RWPE2 (cell line): ENCODE results near the gene TAF1B.
A peak's percentile ranks its signal among the peaks of the same experiment; 100 is the strongest.

Source experiments
- ATAC-seq: fragments of 200-7000 bp; cut with Tn5 transposase; 3 replicates; pipeline ENCODE4 v1.9.1; 2021; ENCODE audit warnings: low read depth
- DNase-seq: peaks from one replicate; pipeline ENCODE4 v3.0.0-alpha.2; 2020; ENCODE audit warnings: low spot score
- H3K27ac ChIP-seq: fragments of 450-650 bp; 2 replicates; pipeline ENCODE4 v1.5.1; 2017; ENCODE audit warnings: mild to moderate bottlenecking; ENCODE audit not compliant: poor library complexity, severe bottlenecking
- H3K27me3 ChIP-seq: fragments of 250-450 bp; sonication (Bioruptor Pico); 2 replicates; pipeline ENCODE4 v1.5.1; 2021; ENCODE audit warnings: mild to moderate bottlenecking, moderate library complexity; ENCODE audit not compliant: insufficient read depth, poor library complexity, severe bottlenecking
- H3K36me3 ChIP-seq: fragments of 250-450 bp; sonication (Bioruptor Pico); 2 replicates; pipeline ENCODE4 v1.5.1; 2020; ENCODE audit warnings: low read depth, mild to moderate bottlenecking, moderate library complexity
- H3K4me1 ChIP-seq: fragments of 250-450 bp; sonication (Bioruptor Pico); 2 replicates; pipeline ENCODE4 v1.5.1; 2021; ENCODE audit warnings: mild to moderate bottlenecking, moderate library complexity; ENCODE audit not compliant: insufficient read depth, poor library complexity, severe bottlenecking
- H3K4me3 ChIP-seq: fragments of 250-450 bp; sonication (Bioruptor Pico); 2 replicates; pipeline ENCODE4 v1.5.1; 2021; ENCODE audit warnings: mild to moderate bottlenecking, moderate library complexity; ENCODE audit not compliant: severe bottlenecking
- H3K9me3 ChIP-seq: fragments of 250-450 bp; sonication (Bioruptor Pico); 2 replicates; pipeline ENCODE4 v1.5.1; 2021; ENCODE audit warnings: mild to moderate bottlenecking, moderate library complexity; ENCODE audit not compliant: severe bottlenecking
- TF ChIP-seq, protein P1 (sequence below): fragments of 450-650 bp; IDR thresholded peaks from one replicate; pipeline ENCODE4 v1.5.1; 2017; ENCODE audit warnings: mild to moderate bottlenecking, moderate library complexity; ENCODE audit not compliant: poor library complexity, severe bottlenecking

Gene TAF1B

DNA sequence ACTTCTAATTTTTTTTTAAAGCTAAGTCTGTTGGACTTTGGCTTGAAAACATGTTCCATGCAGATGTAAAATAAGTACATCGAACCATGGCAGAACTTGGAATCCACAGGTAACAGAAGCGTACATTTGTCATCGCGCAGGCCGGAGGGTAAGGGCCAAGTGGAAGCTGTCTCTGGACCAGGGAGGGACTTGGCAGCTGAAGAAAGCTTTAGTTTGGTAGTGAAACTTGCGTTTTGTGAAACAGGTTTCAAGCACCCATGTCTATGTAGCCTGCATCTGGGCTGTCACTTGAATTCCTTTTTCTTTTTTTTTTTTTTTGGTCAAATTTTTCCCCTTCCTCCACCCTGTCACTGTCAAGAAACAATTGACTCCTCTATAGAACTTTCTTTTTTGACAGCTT, 128.6 kb downstream of the TAF1B start:
- Histone ChIP-seq H3K4me1 (peaks cover 16% of the 10 kb centered on the region), H3K27me3 (no peaks in the 10 kb centered on the region), H3K27ac (no peak overlapping the region), H3K36me3 (no peaks in the 10 kb centered on the region), H3K9me3 (no peaks in the 10 kb centered on the region), H3K4me3 (no peak overlapping the region)
- TF ChIP-seq, protein P1, sequence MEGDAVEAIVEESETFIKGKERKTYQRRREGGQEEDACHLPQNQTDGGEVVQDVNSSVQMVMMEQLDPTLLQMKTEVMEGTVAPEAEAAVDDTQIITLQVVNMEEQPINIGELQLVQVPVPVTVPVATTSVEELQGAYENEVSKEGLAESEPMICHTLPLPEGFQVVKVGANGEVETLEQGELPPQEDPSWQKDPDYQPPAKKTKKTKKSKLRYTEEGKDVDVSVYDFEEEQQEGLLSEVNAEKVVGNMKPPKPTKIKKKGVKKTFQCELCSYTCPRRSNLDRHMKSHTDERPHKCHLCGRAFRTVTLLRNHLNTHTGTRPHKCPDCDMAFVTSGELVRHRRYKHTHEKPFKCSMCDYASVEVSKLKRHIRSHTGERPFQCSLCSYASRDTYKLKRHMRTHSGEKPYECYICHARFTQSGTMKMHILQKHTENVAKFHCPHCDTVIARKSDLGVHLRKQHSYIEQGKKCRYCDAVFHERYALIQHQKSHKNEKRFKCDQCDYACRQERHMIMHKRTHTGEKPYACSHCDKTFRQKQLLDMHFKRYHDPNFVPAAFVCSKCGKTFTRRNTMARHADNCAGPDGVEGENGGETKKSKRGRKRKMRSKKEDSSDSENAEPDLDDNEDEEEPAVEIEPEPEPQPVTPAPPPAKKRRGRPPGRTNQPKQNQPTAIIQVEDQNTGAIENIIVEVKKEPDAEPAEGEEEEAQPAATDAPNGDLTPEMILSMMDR = no peak
- DNase-seq (no peak), ATAC-seq (no peak)

DNA sequence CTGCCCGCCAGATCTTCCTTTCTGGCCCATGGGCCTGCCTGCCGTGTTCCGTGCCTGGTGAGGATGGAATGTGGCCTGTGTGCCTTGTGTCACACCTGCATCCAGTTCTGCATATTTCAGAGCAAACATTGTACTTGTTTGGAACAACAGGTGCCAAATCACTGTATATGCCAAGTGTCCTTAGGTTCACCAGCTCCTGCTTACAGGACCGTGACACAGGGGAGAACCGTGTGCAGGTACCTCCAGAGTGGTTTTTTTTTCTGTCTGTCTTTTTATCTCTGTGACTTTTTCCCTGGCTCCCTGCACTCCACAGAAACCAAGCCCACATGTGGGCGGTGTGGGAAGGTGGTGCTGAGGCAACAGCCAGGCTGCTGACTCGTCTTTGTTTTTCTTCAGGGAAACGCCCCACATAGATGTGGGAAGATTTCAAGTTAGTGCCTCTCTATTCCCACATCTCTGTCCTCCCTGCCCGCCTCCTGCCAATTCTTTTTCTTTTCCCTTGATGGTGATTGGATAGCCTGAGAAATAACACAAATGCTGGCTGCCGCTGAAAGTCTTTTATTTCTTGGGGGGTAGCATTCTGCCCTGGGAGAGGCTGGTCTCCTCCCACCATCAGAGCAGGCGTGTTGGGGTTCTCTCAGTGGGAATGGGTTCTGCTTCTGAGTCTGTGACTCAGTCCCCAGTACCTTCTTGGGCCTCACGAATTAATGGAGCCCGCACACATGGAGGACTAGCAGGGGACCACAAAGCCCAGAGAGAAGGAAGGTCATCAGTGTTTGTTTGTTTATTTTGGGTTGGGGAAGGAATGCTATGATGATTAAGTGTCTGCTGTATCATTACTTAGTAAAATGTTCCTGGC, 129.6 kb downstream of the TAF1B start:
- Histone ChIP-seq H3K27ac (no peak overlapping the region), H3K4me3 (no peak overlapping the region), H3K27me3 (no peaks in the 10 kb centered on the region), H3K4me1 (peaks cover 16% of the 10 kb centered on the region), H3K36me3 (no peaks in the 10 kb centered on the region), H3K9me3 (no peaks in the 10 kb centered on the region)
- DNase-seq (no peak), ATAC-seq (peak; percentile 34; the same call in 1 of the 3 replicates)
- TF ChIP-seq, protein P1 = no peak

DNA sequence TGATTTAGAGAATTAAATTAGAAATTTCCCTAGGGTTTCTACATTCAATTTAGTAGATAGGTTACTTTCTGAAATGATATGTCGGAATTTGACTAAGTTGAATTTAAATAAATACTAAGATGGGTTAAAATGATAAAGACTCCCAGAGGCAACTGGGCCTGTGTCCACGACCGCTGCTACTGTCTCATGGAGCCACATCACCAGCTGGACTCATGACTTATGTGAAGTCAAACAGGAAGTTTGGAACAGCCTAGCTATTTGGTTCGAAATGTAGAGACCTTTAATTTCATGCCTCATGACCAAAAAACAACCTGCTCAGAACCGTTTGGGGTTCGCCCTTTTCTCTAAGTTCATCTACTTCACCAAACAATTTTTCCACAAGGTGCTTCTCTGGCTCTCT, 130.4 kb downstream of the TAF1B start:
- Histone ChIP-seq H3K9me3 (no peaks in the 10 kb centered on the region), H3K27ac (no peak overlapping the region), H3K4me1 (peaks cover 16% of the 10 kb centered on the region), H3K4me3 (no peak overlapping the region), H3K36me3 (no peaks in the 10 kb centered on the region), H3K27me3 (no peaks in the 10 kb centered on the region)
- TF ChIP-seq, protein P1 = no peak
- no peak for DNase-seq
- ATAC-seq = no peak

DNA sequence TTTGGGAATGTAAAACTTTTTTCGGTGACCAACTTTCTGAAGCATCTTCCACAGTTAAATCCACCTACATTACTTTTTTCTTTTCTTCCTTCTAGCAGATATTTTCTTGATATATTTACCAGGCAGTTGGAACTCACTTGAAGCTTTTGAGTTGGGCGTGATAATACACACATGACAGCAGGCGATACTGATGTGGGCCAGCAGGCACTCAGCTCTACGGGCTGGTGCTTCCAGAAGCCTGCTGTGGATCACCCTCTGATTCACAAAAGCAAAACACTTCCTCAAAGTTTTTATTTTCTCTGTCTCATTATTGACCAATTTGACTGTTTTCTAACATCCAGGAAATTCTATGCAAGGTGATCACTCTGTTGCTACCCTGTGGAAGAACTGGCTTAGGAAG, 131.1 kb downstream of the TAF1B start:
- H3K36me3 ChIP-seq = no peaks in the 10 kb centered on the region
- ATAC-seq (no peak), DNase-seq (no peak)
- no peak overlapping the region for H3K27ac ChIP-seq
- H3K4me1 ChIP-seq = peaks cover 16% of the 10 kb centered on the region
- H3K4me3 ChIP-seq = no peak overlapping the region
- no peaks in the 10 kb centered on the region for H3K9me3 ChIP-seq
- TF ChIP-seq, protein P1 = no peak
- no peaks in the 10 kb centered on the region for H3K27me3 ChIP-seq

DNA sequence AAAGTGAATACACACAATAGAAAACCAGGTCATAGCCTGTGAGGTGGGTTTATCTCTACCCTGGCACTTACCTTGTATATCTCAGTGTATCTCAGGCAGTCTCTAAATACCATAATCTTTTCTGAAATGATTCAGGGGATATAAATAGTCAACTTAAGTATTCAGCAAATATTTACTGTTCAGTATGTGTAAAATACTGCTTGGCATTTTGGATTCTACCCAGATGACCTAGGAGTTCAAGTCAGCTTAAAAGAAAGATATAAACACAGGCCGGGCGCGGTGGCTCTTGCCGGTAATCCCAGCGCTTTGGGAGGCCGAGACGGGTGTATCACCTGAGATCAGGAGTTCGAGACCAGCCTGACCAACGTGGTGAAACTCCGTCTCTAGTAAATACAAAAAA, 132.1 kb downstream of the TAF1B start:
- Histone ChIP-seq H3K27me3 (no peaks in the 10 kb centered on the region), H3K4me3 (no peak overlapping the region), H3K36me3 (no peaks in the 10 kb centered on the region), H3K4me1 (peaks cover 16% of the 10 kb centered on the region), H3K27ac (no peak overlapping the region), H3K9me3 (no peaks in the 10 kb centered on the region)
- TF ChIP-seq, protein P1 = no peak
- ATAC-seq (peak; percentile 52; the same call in 2 of the 3 replicates), DNase-seq (no peak)
